ENCODE measurements around the gene RNF222. TPM values are rescaled to one million over a fixed set of nuclear protein-coding genes. Genes with fewer than 3 reads are reported as not detected.

The RNF222 gene
- total and polyA plus RNA-seq, 2 of the 8 experiments (the other 6 are each of a cell fraction or from before 2014, with no cell fraction given) = not detected

- POLR2A ChIA-PET (ENCODE audit: partially characterized antibody) = interaction anchor here (0.6 to 1.9 kb wide), 5 partner anchors 9 to 111 kb away, joined by 3 to 10 read pairs (median 4); no protein-coding TSS in a partner anchor
- no peak for FAIRE-seq
Observed at GRCh38 chr17:8369944-8370343, 27.7 kb downstream of the RNF222 start.

More at GRCh38 chr17:8369944-8370343, 27.7 kb downstream of the RNF222 start:
- no peak overlapping the region for H4K5ac ChIP-seq (ENCODE audit: insufficient read length, low read depth, low read length)
- no peak overlapping the region for H3K14ac ChIP-seq (ENCODE audit: insufficient read length)
- no peaks in the 10 kb centered on the region for H3K4me1 ChIP-seq (replicated peaks in 1 of 4; ENCODE audit: control insufficient read depth in 3 of 4, insufficient read depth in 4 of 4, low read length in 3 of 4)
- no peak overlapping the region for H3K18ac ChIP-seq (ENCODE audit: extremely low read depth, low read length)
- H3K79me1 ChIP-seq (ENCODE audit: low read depth, low read length) = no peaks in the 10 kb centered on the region
- no peaks in the 10 kb centered on the region; a peak in 1 of 4 replicates for H3K9me3 ChIP-seq (ENCODE audit: insufficient read depth in 2 of 2, low read depth in 1 of 2, low read length in 1 of 2)
- no peaks in the 10 kb centered on the region for H3K79me2 ChIP-seq (ENCODE audit: control insufficient read depth in 1 of 2, insufficient read depth in 2 of 2, low read length in 2 of 2)
- WGBS, 2 experiments (ENCODE audit: extremely low coverage in 1 of 2, insufficient coverage in 1 of 2, insufficient read length in 1 of 2, insufficient replicate concordance in 2 of 2, low coverage in 1 of 2, low lambda C conversion rate in 2 of 2, missing lambda C conversion rate in 1 of 2) = 93% methylated on average over 8 of the region's 8 CpGs; no CpG with 5 or more reads in 1 of the 2 experiments
- no peak overlapping the region for H4K91ac ChIP-seq (replicated peaks; ENCODE audit: insufficient read length, low read length)
- H4K8ac ChIP-seq (ENCODE audit: extremely low read depth, insufficient read depth, low read length) = no peak overlapping the region
- no peak overlapping the region for H2AK5ac ChIP-seq (ENCODE audit: low read depth, low read length)
- TF ChIP-seq KDM4A (IDR thresholded peaks at IDR 0.05; ENCODE audit: low read depth, low read length, severe bottlenecking) = no peak
- no peak for TF ChIP-seq NRF1 (IDR thresholded peaks at IDR 0.05; ENCODE audit: low read depth, low read length)
- no peak for TF ChIP-seq HDAC2 (IDR thresholded peaks at IDR 0.05; ENCODE audit: borderline replicate concordance in 1 of 2, low read depth in 2 of 2, low read length in 2 of 2)
- TF ChIP-seq POLR2A (IDR thresholded peaks at IDR 0.05; ENCODE audit: control extremely low read depth in 1 of 2, low read depth in 2 of 2, low read length in 2 of 2) = no peak
- no peak for TF ChIP-seq SUZ12 (IDR thresholded peaks at IDR 0.05; ENCODE audit: low read length)
- no peak for TF ChIP-seq MAFK (IDR thresholded peaks at IDR 0.05; ENCODE audit: low read depth, low read length)
- no peak for TF ChIP-seq HDAC6 (IDR thresholded peaks at IDR 0.05; ENCODE audit: low read depth, low read length)
- TF ChIP-seq CBX8 (IDR thresholded peaks at IDR 0.05; ENCODE audit: borderline replicate concordance, low read depth, low read length) = no peak
- TF ChIP-seq EZH2 (IDR thresholded peaks at IDR 0.05; ENCODE audit: low read depth, low read length, severe bottlenecking) = no peak
- no peak for TF ChIP-seq GABPA (IDR thresholded peaks at IDR 0.05; ENCODE audit: borderline replicate concordance, insufficient read depth, low read length)
- no peak overlapping the region for H2BK120ac ChIP-seq (replicated peaks; ENCODE audit: low read depth, low read length)
- H3K27me3 ChIP-seq (replicated peaks in 1 of 4; ENCODE audit: control insufficient read depth in 3 of 4, extremely low read depth in 1 of 4, insufficient read depth in 3 of 4, low read length in 3 of 4) = no peaks in the 10 kb centered on the region
- H2BK5ac ChIP-seq (ENCODE audit: low read depth, low read length) = no peak overlapping the region
- H4K20me1 ChIP-seq (replicated peaks in 1 of 2; ENCODE audit: control insufficient read depth in 1 of 2, insufficient read depth in 2 of 2, low read length in 2 of 2) = no peaks in the 10 kb centered on the region
- no peak overlapping the region for H2BK20ac ChIP-seq (ENCODE audit: low read length)
- H3K56ac ChIP-seq (replicated peaks; ENCODE audit: insufficient read length, low read depth, low read length) = no peak overlapping the region
- H3K23ac ChIP-seq (ENCODE audit: insufficient read length) = no peak overlapping the region
- no peak overlapping the region for H2AFZ ChIP-seq (ENCODE audit: low read length)
- H2BK12ac ChIP-seq (ENCODE audit: low read depth, low read length) = no peak overlapping the region
- no peak overlapping the region for H3K4me2 ChIP-seq (ENCODE audit: insufficient read depth in 1 of 2, low read depth in 2 of 2, low read length in 2 of 2)
- no peak overlapping the region for H3K9ac ChIP-seq (replicated peaks in 1 of 4; ENCODE audit: extremely low read depth in 1 of 4, low read depth in 3 of 4, low read length in 3 of 4)
- CTCF ChIA-PET (ENCODE audit: partially characterized antibody) = interaction anchor here (0.5 to 2.9 kb wide), 3 partner anchors 14 to 1153 kb away, joined by 3 to 7 read pairs (median 4); no protein-coding TSS in a partner anchor
- no peak overlapping the region for H3K4ac ChIP-seq (replicated peaks; ENCODE audit: insufficient read length, low read depth, low read length)
- H3K4me3 ChIP-seq (ENCODE audit: extremely low read depth in 1 of 4, insufficient read depth in 2 of 4, low read depth in 3 of 4, low read length in 4 of 4) = no peak overlapping the region
- no peak overlapping the region for H3K27ac ChIP-seq (ENCODE audit: low read depth, low read length)
- DNase-seq (ENCODE audit: low read depth in 1 of 2, low spot score in 2 of 2) = no peak
- no peaks in the 10 kb centered on the region for H3K23me2 ChIP-seq (ENCODE audit: low read depth, low read length)
- H3K36me3 ChIP-seq (ENCODE audit: control insufficient read depth in 2 of 4, insufficient read depth in 4 of 4, low read length in 3 of 4) = peaks cover 10 to 27% (median 18%) of the 10 kb centered on the region in 4 experiments
- H2BK15ac ChIP-seq (ENCODE audit: low read length) = no peak overlapping the region

Data from H1 (cell line).